SU-DHL-6 (cell line): Measurements from ENCODE around the gene APOBEC2.

ENCODE experiments used
- H2AFZ ChIP-seq: fragments of 200-600 bp; sonication (generic); 2 replicates; pipeline ENCODE4 v1.6.1; 2014; ENCODE audit warnings: low read depth, mild to moderate bottlenecking, moderate library complexity, mixed read lengths, antibody characterized with exemption, low read length; ENCODE audit not compliant: severe bottlenecking
- H3F3A ChIP-seq: fragments of 200-600 bp; shearing (Covaris generic); 2 replicates; pipeline ENCODE4 v1.6.0; 2016; ENCODE audit warnings: antibody characterized with exemption, mild to moderate bottlenecking; ENCODE audit not compliant: insufficient read depth
- H3K27ac ChIP-seq: fragments of 200-600 bp; sonication (generic); 2 replicates; pipeline ENCODE4 v1.5.1; 2016; ENCODE audit warnings: low read depth, mild to moderate bottlenecking, low read length, moderate library complexity, mixed read lengths
- H3K27me3 ChIP-seq: fragments of 200-600 bp; sonication (generic), shearing (Covaris generic); 2 replicates; pipeline ENCODE4 v1.6.0; 2014; ENCODE audit warnings: mild to moderate bottlenecking, low read length
- H3K36me3 ChIP-seq: fragments of 200-600 bp; sonication (generic); 2 replicates; pipeline ENCODE4 v1.6.1; 2014; ENCODE audit warnings: mild to moderate bottlenecking, low read length, mixed read lengths
- H3K4me2 ChIP-seq: fragments of 300-600, 200-600 bp; shearing (Covaris generic), sonication (generic); 2 replicates; pipeline ENCODE4 v1.6.0; 2014; ENCODE audit warnings: low read length, low read depth, mild to moderate bottlenecking; ENCODE audit not compliant: poor library complexity, severe bottlenecking
- H3K4me3 ChIP-seq: fragments of 200-600 bp; sonication (generic); 2 replicates; pipeline ENCODE4 v1.5.1; 2014; ENCODE audit warnings: antibody characterized with exemption, low read length, mild to moderate bottlenecking, mixed read lengths; ENCODE audit not compliant: insufficient read depth, poor library complexity, severe bottlenecking
- H3K79me2 ChIP-seq: fragments of 200-600 bp; sonication (generic); 2 replicates; pipeline ENCODE4 v1.6.1; 2014; ENCODE audit warnings: mild to moderate bottlenecking, low read length, moderate library complexity; ENCODE audit not compliant: insufficient read depth
- H3K9ac ChIP-seq: fragments of 200-600 bp; sonication (generic); 2 replicates; pipeline ENCODE4 v1.7.0; 2014; ENCODE audit warnings: mild to moderate bottlenecking, low read length
- H3K9me2 ChIP-seq: fragments of 200-600 bp; sonication (generic); replicated peaks from 2 replicates; pipeline ENCODE4 v1.6.1; 2014; ENCODE audit warnings: low read length; ENCODE audit not compliant: insufficient read depth
- H3K9me3 ChIP-seq: fragments of 200-600 bp; sonication (generic); 2 replicates; pipeline ENCODE4 v1.6.1; 2014; ENCODE audit warnings: low read length, mixed read lengths; ENCODE audit not compliant: insufficient read depth
- H4K20me1 ChIP-seq: fragments of 200-600 bp; sonication (generic); 2 replicates; pipeline ENCODE4 v1.6.1; 2014; ENCODE audit warnings: low read depth, mild to moderate bottlenecking, antibody characterized with exemption, low read length, moderate library complexity, mixed read lengths
- EZH2phosphoT487 ChIP-seq: fragments of 200-600 bp; sonication (generic), shearing (Covaris generic); conservative IDR thresholded peaks from 2 replicates; pipeline ENCODE4 v1.6.1; 2018; ENCODE audit warnings: mild to moderate bottlenecking, antibody characterized with exemption, low read length, moderate library complexity, mixed read lengths
- TF ChIP-seq, protein P1 (sequence below): fragments of 200-600 bp; sonication (generic); IDR thresholded peaks from one replicate; pipeline ENCODE4 v1.5.1; 2017; ENCODE audit warnings: antibody characterized with exemption, mild to moderate bottlenecking, low read length, moderate library complexity; ENCODE audit not compliant: insufficient read depth, poor library complexity, severe bottlenecking

APOBEC2 gene

DNA sequence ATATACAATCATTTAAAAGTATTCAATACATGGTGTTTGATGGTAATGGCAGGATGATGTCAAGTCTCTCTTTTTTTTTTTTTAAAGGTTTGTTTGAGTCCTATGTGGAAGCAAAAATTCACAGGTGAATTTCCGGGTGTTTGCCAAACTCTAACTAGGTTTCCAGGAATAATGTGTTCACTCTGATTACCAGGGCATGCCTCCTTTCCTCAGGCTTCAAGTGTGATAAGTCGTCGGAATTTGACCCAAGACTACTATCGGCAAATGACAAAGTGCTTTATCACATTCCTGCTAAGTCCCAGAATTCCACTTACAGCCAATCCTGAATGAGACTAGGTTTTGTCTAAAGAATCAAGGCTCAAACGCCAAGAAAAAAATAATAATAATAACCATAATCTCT lies 11.8 kb downstream of the APOBEC2 start:
- Histone ChIP-seq H3K36me3 (peaks cover 42% of the 10 kb centered on the region), H3K4me2 (no peak overlapping the region)
- TF ChIP-seq, protein P1, sequence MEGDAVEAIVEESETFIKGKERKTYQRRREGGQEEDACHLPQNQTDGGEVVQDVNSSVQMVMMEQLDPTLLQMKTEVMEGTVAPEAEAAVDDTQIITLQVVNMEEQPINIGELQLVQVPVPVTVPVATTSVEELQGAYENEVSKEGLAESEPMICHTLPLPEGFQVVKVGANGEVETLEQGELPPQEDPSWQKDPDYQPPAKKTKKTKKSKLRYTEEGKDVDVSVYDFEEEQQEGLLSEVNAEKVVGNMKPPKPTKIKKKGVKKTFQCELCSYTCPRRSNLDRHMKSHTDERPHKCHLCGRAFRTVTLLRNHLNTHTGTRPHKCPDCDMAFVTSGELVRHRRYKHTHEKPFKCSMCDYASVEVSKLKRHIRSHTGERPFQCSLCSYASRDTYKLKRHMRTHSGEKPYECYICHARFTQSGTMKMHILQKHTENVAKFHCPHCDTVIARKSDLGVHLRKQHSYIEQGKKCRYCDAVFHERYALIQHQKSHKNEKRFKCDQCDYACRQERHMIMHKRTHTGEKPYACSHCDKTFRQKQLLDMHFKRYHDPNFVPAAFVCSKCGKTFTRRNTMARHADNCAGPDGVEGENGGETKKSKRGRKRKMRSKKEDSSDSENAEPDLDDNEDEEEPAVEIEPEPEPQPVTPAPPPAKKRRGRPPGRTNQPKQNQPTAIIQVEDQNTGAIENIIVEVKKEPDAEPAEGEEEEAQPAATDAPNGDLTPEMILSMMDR = no peak
- TF ChIP-seq EZH2phosphoT487 = no peak

DNA sequence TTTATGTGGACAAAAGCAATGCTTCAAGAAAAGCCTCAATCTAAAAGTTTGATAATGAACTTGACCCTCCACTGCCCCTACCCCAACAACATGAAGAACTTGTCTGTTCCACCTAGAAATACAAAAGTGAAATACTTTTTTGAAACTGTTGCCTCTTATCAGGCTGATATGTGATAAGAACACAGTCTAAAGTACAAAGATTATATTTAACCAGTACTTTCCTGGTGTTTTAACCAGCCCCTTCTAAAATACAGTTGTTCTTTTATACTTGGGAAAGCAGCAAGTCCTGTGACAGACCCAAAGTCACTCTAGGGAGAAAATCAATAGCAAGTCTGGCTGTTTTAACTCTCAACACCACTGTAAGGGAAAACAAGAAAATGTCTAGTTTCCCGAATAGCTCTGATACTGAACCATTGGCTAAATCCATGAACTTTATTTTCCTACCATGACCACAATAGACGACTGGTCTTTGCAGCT lies 12.6 kb downstream of the APOBEC2 start:
- Histone ChIP-seq H4K20me1 (no peaks in the 10 kb centered on the region), H3F3A (peaks cover 31% of the 10 kb centered on the region), H3K27me3 (no peaks in the 10 kb centered on the region), H3K9ac (no peak overlapping the region), H3K4me3 (no peak overlapping the region), H3K4me2 (no peak overlapping the region), H3K9me3 (no peaks in the 10 kb centered on the region), H2AFZ (no peak overlapping the region), H3K79me2 (0 out of 2 replicates have a peak, but pooled peaks cover 4% of the 10 kb centered on the region), H3K36me3 (peaks cover 49% of the 10 kb centered on the region), H3K27ac (no peak overlapping the region), H3K9me2 (no peaks in the 10 kb centered on the region)
- TF ChIP-seq, protein P1 = no peak
- TF ChIP-seq EZH2phosphoT487 = no peak

More for the DNA sequence above, 11.8 kb downstream of the APOBEC2 start:
- 0 out of 2 replicates have a peak, but pooled peaks cover 4% of the 10 kb centered on the region for H3K79me2 ChIP-seq
- H3K9ac ChIP-seq = no peak overlapping the region
- H3K4me3 ChIP-seq = no peak overlapping the region
- H3K27ac ChIP-seq = no peak overlapping the region
- H3K9me3 ChIP-seq = no peaks in the 10 kb centered on the region
- no peaks in the 10 kb centered on the region for H3K27me3 ChIP-seq
- H3K9me2 ChIP-seq = no peaks in the 10 kb centered on the region
- no peaks in the 10 kb centered on the region for H4K20me1 ChIP-seq
- H3F3A ChIP-seq = peaks cover 28% of the 10 kb centered on the region
- H2AFZ ChIP-seq = no peak overlapping the region

DNA sequence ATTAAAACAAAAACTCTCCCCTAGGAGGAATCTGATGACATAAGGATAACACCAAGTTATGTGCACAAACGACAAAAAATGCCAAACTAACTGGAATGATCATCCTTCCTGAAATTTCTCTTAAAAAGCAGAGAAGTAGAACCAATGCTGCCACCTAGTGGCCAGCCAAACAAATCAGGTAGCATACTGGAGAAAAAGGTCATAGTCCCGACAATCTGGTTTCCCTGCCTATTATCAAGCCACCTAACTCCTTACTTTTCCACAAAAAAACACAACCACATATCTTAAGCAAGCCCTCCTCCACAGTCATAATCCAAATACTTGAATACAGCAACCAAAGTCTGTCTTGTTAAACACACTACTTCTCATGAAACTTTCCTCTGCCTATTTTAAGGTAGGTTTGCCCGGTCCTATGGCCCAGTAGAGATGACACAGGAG lies 13.9 kb downstream of the APOBEC2 start:
- Histone ChIP-seq H3K27ac (no peak overlapping the region), H3K9ac (no peak overlapping the region), H3K9me3 (no peaks in the 10 kb centered on the region), H3K4me3 (no peak overlapping the region), H3F3A (peaks cover 40% of the 10 kb centered on the region), H4K20me1 (no peaks in the 10 kb centered on the region), H3K4me2 (no peak overlapping the region), H3K27me3 (no peaks in the 10 kb centered on the region), H3K79me2 (0 out of 2 replicates have a peak, but pooled peaks cover 4% of the 10 kb centered on the region), H2AFZ (no peak overlapping the region), H3K36me3 (peaks cover 51% of the 10 kb centered on the region), H3K9me2 (no peaks in the 10 kb centered on the region)
- TF ChIP-seq, protein P1 = peak; percentile 99
- no peak for TF ChIP-seq EZH2phosphoT487
